Fibroblast of skin of scalp (primary cell): ENCODE measurements around the gene TMOD3.

ENCODE experiments used
- DNase-seq: peaks from one replicate; pipeline ENCODE4 v3.0.0-alpha.2; 2013

TMOD3 gene

GRCh38 chr15:51828621-51829375, 655 bp upstream of the TMOD3 start:
- no peak for DNase-seq

- peak; percentile 40 for DNase-seq
Observed at GRCh38 chr15:51830276-51830806, 888 bp downstream of the TMOD3 start.

GRCh38 chr15:51833772-51834171, 4.3 kb downstream of the TMOD3 start:
- no peak for DNase-seq

- DNase-seq = no peak
Observed at GRCh38 chr15:51837792-51838251, 8.4 kb downstream of the TMOD3 start.

GRCh38 chr15:51838270-51838669, 8.8 kb downstream of the TMOD3 start:
- no peak for DNase-seq

GRCh38 chr15:51840692-51841091, 11.2 kb downstream of the TMOD3 start:
- no peak for DNase-seq

- DNase-seq = no peak
Observed at GRCh38 chr15:51841406-51842040, 12.1 kb downstream of the TMOD3 start.

- no peak for DNase-seq
Observed at GRCh38 chr15:51842265-51842664, 12.8 kb downstream of the TMOD3 start.

GRCh38 chr15:51842852-51843737, 13.6 kb downstream of the TMOD3 start:
- peak; percentile 26 for DNase-seq

GRCh38 chr15:51844747-51845426, 15.4 kb downstream of the TMOD3 start:
- DNase-seq = no peak

GRCh38 chr15:51846066-51846462, 16.6 kb downstream of the TMOD3 start:
- no peak for DNase-seq

GRCh38 chr15:51846463-51847230, 17.2 kb downstream of the TMOD3 start:
- DNase-seq = peak; percentile 71

- DNase-seq = no peak
Observed at GRCh38 chr15:51848811-51849210, 19.4 kb downstream of the TMOD3 start.

GRCh38 chr15:51849860-51850259, 20.4 kb downstream of the TMOD3 start:
- peak; percentile 51 for DNase-seq

GRCh38 chr15:51853998-51854397, 24.5 kb downstream of the TMOD3 start:
- no peak for DNase-seq

- DNase-seq = no peak
Observed at GRCh38 chr15:51855612-51856011, 26.2 kb downstream of the TMOD3 start.

- peak; percentile 39 for DNase-seq
Observed at GRCh38 chr15:51856714-51857380, 27.4 kb downstream of the TMOD3 start.

GRCh38 chr15:51861557-51862359, 32.3 kb downstream of the TMOD3 start:
- DNase-seq = no peak

- no peak for DNase-seq
Observed at GRCh38 chr15:51863131-51863530, 33.7 kb downstream of the TMOD3 start.
